ENCODE results near the gene TMEM184B. TPM values are rescaled to one million over a fixed set of nuclear protein-coding genes. Genes with fewer than 3 reads are reported as not detected.

The TMEM184B gene
- total RNA-seq, 2 experiments from 2014 or later: 24.4 to 26.6 TPM

DNA sequence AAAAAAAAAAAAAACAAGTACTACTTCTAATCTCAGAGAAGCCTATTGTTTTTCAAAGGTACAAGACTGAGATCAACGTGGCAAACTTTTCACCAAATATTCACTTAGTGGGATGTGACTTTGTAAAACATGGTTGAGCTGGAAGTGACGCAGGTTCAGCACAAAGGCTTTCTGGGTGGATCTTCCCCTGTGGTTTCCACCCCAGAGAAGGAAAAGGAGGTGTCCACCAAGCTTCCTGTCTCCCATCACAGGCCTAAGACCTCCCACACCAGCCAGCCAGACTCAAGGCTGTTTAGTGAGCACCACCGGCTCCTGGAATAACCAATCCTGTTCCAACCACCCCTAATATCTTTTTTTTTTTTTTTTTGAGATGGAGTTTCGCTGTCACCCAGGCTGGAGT is 5.7 kb downstream of the TMEM184B start:
- intact Hi-C loops (cut with micrococcal nuclease): no loop called here
- H3K27ac Mint-ChIP-seq: peak overlapping the region; percentile 84
- no peaks in the 10 kb centered on the region for H3K36me3 Mint-ChIP-seq
- H3K4me3 Mint-ChIP-seq: no peak overlapping the region
- peak; percentile 70 for DNase-seq
- H3K9me3 Mint-ChIP-seq: no peaks in the 10 kb centered on the region
- H3K27me3 Mint-ChIP-seq: no peaks in the 10 kb centered on the region
- peaks cover 62% of the 10 kb centered on the region for H3K4me1 Mint-ChIP-seq (ENCODE audit: low read depth)
- ChIA-PET POLR2A (interaction anchor here (0.6 to 1.1 kb wide), 3 partner anchors 40 to 303 kb away, joined by 3 read pairs; no protein-coding TSS in a partner anchor), CTCF (interaction anchor here (0.6 to 1.2 kb wide), 2 partner anchors 55 to 71 kb away, joined by 3 to 4 read pairs; no protein-coding TSS in a partner anchor)

GRCh38 chr22:38266120-38266519 is 6.7 kb downstream of the TMEM184B start:
- Mint-ChIP-seq H3K4me1 (ENCODE audit: low read depth) (peaks cover 61% of the 10 kb centered on the region), H3K27ac (peak overlapping the region; percentile 40)
- intact Hi-C loops (cut with micrococcal nuclease): no loop called here

GRCh38 chr22:38264322-38264843 is 8.4 kb downstream of the TMEM184B start:
- ChIA-PET CTCF (no interaction called here), POLR2A (no interaction called here)
- Mint-ChIP-seq H3K4me3 (no peak overlapping the region), H3K4me1 (ENCODE audit: low read depth) (peaks cover 54% of the 10 kb centered on the region), H3K9me3 (no peaks in the 10 kb centered on the region), H3K27ac (no peak overlapping the region), H3K36me3 (no peaks in the 10 kb centered on the region), H3K27me3 (no peaks in the 10 kb centered on the region)
- no peak for DNase-seq
- intact Hi-C loops (cut with micrococcal nuclease): no loop called here

More at GRCh38 chr22:38266120-38266519, 6.7 kb downstream of the TMEM184B start:
- no peaks in the 10 kb centered on the region for H3K9me3 Mint-ChIP-seq
- H3K4me3 Mint-ChIP-seq: no peak overlapping the region
- no peaks in the 10 kb centered on the region for H3K27me3 Mint-ChIP-seq
- H3K36me3 Mint-ChIP-seq: no peaks in the 10 kb centered on the region
- ChIA-PET POLR2A (interaction anchor here (1.1 kb wide), 1 partner anchor 304 kb away, joined by 3 read pairs; no protein-coding TSS in a partner anchor), CTCF (interaction anchor here (0.6 to 1.0 kb wide), 3 partner anchors 52 to 214 kb away, joined by 3 read pairs; partner anchors contain the start of gene CSNK1E)
- DNase-seq: no peak

- H3K36me3 Mint-ChIP-seq: no peaks in the 10 kb centered on the region
- ChIA-PET CTCF (interaction anchor here (0.7 to 2.3 kb wide), 6 partner anchors 9 to 210 kb away, joined by 3 to 9 read pairs (median 3); no protein-coding TSS in a partner anchor), POLR2A (no interaction called here)
- peak; percentile 71 for DNase-seq
- no peaks in the 10 kb centered on the region for H3K27me3 Mint-ChIP-seq
- peaks cover 42% of the 10 kb centered on the region for H3K4me1 Mint-ChIP-seq (ENCODE audit: low read depth)
- no peak overlapping the region for H3K4me3 Mint-ChIP-seq
- peak overlapping the region; percentile 58 for H3K27ac Mint-ChIP-seq
- intact Hi-C loops (cut with micrococcal nuclease): loop anchor here (1.0 kb wide), 1 partner anchor 91 kb away; no protein-coding TSS in a partner anchor
- H3K9me3 Mint-ChIP-seq: no peaks in the 10 kb centered on the region
Measured at GRCh38 chr22:38262051-38262795, 10.6 kb downstream of the TMEM184B start.

DNA sequence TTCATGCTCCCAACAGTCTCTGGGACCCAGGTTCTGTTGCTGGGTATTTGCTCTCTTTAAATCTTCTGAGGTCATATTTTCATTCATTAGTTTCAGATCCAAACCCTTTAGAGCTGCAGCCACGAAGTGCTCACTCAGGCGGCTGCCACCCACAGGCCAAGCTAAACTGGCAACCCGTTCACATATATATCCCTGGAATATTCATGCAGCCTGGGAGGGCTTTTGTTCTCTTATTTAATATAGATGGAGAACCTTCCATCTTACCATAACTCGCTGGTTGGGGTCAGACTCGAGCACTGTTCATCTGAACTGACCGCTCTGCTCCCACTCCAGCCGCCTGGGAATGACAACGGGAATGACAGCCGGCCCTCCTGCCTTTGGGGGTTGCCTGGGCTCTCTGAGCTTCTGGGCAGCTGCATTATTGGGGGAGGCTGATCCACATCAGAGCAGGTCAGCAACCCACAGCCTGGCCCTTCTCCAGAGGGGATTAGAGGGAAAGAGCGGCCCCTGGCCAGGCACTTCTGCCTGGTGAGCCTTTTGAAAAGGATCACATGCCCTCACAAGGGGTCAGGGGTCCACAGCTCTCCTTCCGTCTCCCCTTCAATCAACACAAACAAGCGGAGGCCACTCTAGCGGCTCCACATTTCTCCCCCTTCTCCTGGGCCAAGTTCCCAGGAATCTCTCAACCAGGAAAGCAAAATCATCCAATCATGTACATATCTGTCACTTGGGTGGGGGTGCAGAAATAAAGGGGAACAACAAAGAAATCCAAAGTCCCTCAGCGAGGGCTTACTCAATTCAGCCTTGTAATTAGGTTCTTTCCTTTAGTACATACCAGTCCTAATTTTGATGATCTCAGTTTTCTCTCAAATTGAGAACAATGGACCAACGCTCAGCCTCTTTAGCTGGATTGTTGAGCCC is 11.8 kb downstream of the TMEM184B start:
- Mint-ChIP-seq H3K27me3 (no peaks in the 10 kb centered on the region), H3K36me3 (no peaks in the 10 kb centered on the region), H3K4me3 (no peak overlapping the region), H3K4me1 (ENCODE audit: low read depth) (peaks cover 32% of the 10 kb centered on the region), H3K27ac (no peak overlapping the region), H3K9me3 (no peaks in the 10 kb centered on the region)
- intact Hi-C loops (cut with micrococcal nuclease): no loop called here
- CTCF ChIA-PET: interaction anchor here (0.7 to 2.3 kb wide), 6 partner anchors 9 to 310 kb away, joined by 3 to 9 read pairs (median 4); no protein-coding TSS in a partner anchor
- POLR2A ChIA-PET: no interaction called here
- no peak for DNase-seq

DNA sequence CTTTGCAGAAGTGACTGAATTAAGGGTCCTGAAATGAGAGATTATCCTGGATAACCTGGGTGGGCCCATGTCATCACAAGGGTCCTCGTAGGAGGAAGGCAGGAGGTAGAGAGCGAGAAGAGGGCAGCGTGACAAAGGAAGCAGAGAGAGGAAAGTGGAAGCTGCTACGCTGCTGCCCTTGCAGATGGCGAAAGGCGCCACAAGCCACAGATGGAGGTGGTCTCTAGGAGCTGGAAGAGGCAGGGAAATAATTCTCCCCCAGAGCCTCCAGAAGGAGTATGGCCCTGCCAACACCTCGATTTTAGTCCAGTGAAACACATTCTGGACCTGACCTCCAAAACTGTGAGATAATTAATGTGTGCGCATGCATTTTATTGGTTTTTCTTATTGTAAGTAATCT is 13.4 kb downstream of the TMEM184B start:
- Mint-ChIP-seq H3K9me3 (no peaks in the 10 kb centered on the region), H3K4me1 (ENCODE audit: low read depth) (peaks cover 27% of the 10 kb centered on the region), H3K36me3 (no peaks in the 10 kb centered on the region), H3K27me3 (no peaks in the 10 kb centered on the region), H3K4me3 (no peak overlapping the region), H3K27ac (no peak overlapping the region)
- ChIA-PET POLR2A (no interaction called here), CTCF (interaction anchor here (0.7 to 2.1 kb wide), 2 partner anchors 10 to 93 kb away, joined by 3 to 5 read pairs; no protein-coding TSS in a partner anchor)
- intact Hi-C loops (cut with micrococcal nuclease): no loop called here
- DNase-seq: no peak

DNA sequence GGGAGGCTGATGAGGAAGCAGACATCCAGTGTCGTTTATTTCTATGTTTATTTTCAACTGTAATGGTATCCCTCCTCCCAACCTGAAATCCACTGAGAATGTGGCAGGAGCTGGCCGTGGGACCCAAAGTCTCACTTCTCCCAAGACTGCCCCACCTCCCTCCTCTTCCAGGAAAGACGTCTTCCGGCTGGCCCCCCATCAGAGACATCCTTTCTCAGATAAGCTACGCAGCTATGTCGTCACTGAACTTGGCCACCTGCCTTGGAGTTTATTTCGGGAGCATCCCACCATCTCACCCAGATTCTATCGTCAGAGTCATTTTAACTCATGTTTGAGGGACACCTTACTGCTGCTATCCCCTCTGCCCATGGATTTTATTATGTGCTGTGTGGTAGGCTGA is 13.9 kb downstream of the TMEM184B start:
- ChIA-PET CTCF (interaction anchor here (2.1 kb wide), 1 partner anchor 94 kb away, joined by 5 read pairs; no protein-coding TSS in a partner anchor), POLR2A (no interaction called here)
- H3K4me1 Mint-ChIP-seq (ENCODE audit: low read depth): peaks cover 27% of the 10 kb centered on the region
- DNase-seq: no peak
- H3K9me3 Mint-ChIP-seq: no peaks in the 10 kb centered on the region
- no peak overlapping the region for H3K4me3 Mint-ChIP-seq
- H3K36me3 Mint-ChIP-seq: no peaks in the 10 kb centered on the region
- no peaks in the 10 kb centered on the region for H3K27me3 Mint-ChIP-seq
- intact Hi-C loops (cut with micrococcal nuclease): no loop called here
- H3K27ac Mint-ChIP-seq: no peak overlapping the region

- CTCF ChIA-PET: no interaction called here
- POLR2A ChIA-PET: interaction anchor here (0.6 kb wide), 1 partner anchor 23 kb away, joined by 5 read pairs; no protein-coding TSS in a partner anchor
- no peaks in the 10 kb centered on the region for H3K9me3 Mint-ChIP-seq
- no peak for DNase-seq
- no peaks in the 10 kb centered on the region for H3K36me3 Mint-ChIP-seq
- H3K27me3 Mint-ChIP-seq: no peaks in the 10 kb centered on the region
- H3K4me3 Mint-ChIP-seq: no peak overlapping the region
- peaks cover 22% of the 10 kb centered on the region for H3K4me1 Mint-ChIP-seq (ENCODE audit: low read depth)
- intact Hi-C loops (cut with micrococcal nuclease): no loop called here
- H3K27ac Mint-ChIP-seq: no peak overlapping the region
Measured at GRCh38 chr22:38257650-38258250, 15.1 kb downstream of the TMEM184B start.

- H3K27me3 Mint-ChIP-seq: no peaks in the 10 kb centered on the region
- peaks cover 17% of the 10 kb centered on the region for H3K4me1 Mint-ChIP-seq (ENCODE audit: low read depth)
- intact Hi-C loops (cut with micrococcal nuclease): no loop called here
- CTCF ChIA-PET: interaction anchor here (0.7 kb wide), 1 partner anchor 1012 kb away, joined by 4 read pairs; no protein-coding TSS in a partner anchor
- no peaks in the 10 kb centered on the region for H3K9me3 Mint-ChIP-seq
- POLR2A ChIA-PET: no interaction called here
- H3K27ac Mint-ChIP-seq: no peak overlapping the region
- no peaks in the 10 kb centered on the region for H3K36me3 Mint-ChIP-seq
- no peak overlapping the region for H3K4me3 Mint-ChIP-seq
- DNase-seq: no peak
Measured at GRCh38 chr22:38257181-38257580, 15.6 kb downstream of the TMEM184B start.

- Mint-ChIP-seq H3K4me3 (no peak overlapping the region), H3K4me1 (ENCODE audit: low read depth) (peaks cover 6% of the 10 kb centered on the region), H3K9me3 (no peaks in the 10 kb centered on the region), H3K27ac (no peak overlapping the region), H3K27me3 (no peaks in the 10 kb centered on the region), H3K36me3 (peaks cover under 1% of the 10 kb centered on the region)
- DNase-seq: no peak
- ChIA-PET CTCF (no interaction called here), POLR2A (interaction anchor here (0.6 kb wide), 1 partner anchor 10 kb away, joined by 3 read pairs; no protein-coding TSS in a partner anchor)
- intact Hi-C loops (cut with micrococcal nuclease): no loop called here
Measured at GRCh38 chr22:38255697-38256096, 17.1 kb downstream of the TMEM184B start.

DNA sequence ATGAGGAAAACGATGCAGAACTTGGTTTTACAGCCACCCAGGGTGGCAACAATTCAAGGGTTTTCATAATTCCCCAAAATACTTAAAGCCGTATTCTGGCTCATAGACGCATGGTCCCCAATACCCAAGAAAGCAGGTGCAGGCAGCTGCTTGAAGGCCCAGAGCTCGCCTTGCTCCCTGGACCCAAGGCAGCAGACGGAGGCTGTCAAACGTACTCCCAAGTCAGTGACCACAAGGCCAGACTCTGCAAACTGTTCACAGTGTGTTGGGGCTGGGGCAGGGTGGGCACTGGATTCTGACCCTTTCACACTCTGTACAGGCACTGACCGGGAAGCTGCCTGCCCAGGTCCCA is 21.5 kb downstream of the TMEM184B start:
- POLR2A ChIA-PET: no interaction called here

More for the DNA sequence above, 21.5 kb downstream of the TMEM184B start:
- intact Hi-C loops (cut with micrococcal nuclease): no loop called here
- no peaks in the 10 kb centered on the region for H3K27me3 Mint-ChIP-seq
- no peaks in the 10 kb centered on the region for H3K4me1 Mint-ChIP-seq (ENCODE audit: low read depth)
- H3K4me3 Mint-ChIP-seq: no peak overlapping the region
- no peaks in the 10 kb centered on the region for H3K9me3 Mint-ChIP-seq
- CTCF ChIA-PET: no interaction called here
- H3K27ac Mint-ChIP-seq: no peak overlapping the region
- no peak for DNase-seq
- peaks cover 15% of the 10 kb centered on the region for H3K36me3 Mint-ChIP-seq
